Astrocyte (in vitro differentiated cells and primary cell): Measurements from ENCODE around the gene KIAA1671.

Experiments used
- CTCF ChIP-seq: IDR thresholded peaks from 2 replicates; pipeline ENCODE4 v1.5.1; 2011; ENCODE audit warnings: low read depth, mild to moderate bottlenecking, inconsistent platforms, low read length, moderate library complexity; ENCODE audit not compliant: insufficient read depth
- EZH2 ChIP-seq: IDR thresholded peaks from 2 replicates; pipeline ENCODE4 v1.6.1; 2012; ENCODE audit warnings: mild to moderate bottlenecking, low read length, inconsistent platforms; ENCODE audit not compliant: insufficient read depth

GRCh38 chr22:25076336-25076735, 123.8 kb downstream of the KIAA1671 start:
- TF ChIP-seq CTCF, result no peak
- TF ChIP-seq EZH2, result no peak
